Endodermal cell (in vitro differentiated cells): ENCODE measurements around the gene MSH6. TPM values are rescaled to one million over a fixed set of nuclear protein-coding genes. Genes with fewer than 3 reads are reported as not detected.

ENCODE experiments used
- DNase-seq: peaks from one replicate; pipeline ENCODE4 v3.0.0-alpha.2; 2017
- H3K27ac ChIP-seq: 2 replicates; pipeline ENCODE4 v1.5.1; 2013; ENCODE audit warnings: mild to moderate bottlenecking, low read depth, low read length, moderate library complexity
- H3K27me3 ChIP-seq: 2 replicates; pipeline ENCODE4 v1.6.1; 2013; ENCODE audit warnings: mild to moderate bottlenecking, low read length, moderate library complexity; ENCODE audit not compliant: insufficient read depth, control insufficient read depth, poor library complexity, severe bottlenecking
- H3K36me3 ChIP-seq: 2 replicates; pipeline ENCODE4 v1.7.0; 2013; ENCODE audit warnings: mild to moderate bottlenecking, low read length, moderate library complexity; ENCODE audit not compliant: control insufficient read depth, insufficient read depth
- H3K4me1 ChIP-seq: one replicate; pipeline ENCODE4 v1.7.0; 2013; ENCODE audit warnings: low read length; ENCODE audit not compliant: control insufficient read depth, insufficient read depth
- H3K4me3 ChIP-seq: 2 replicates; pipeline ENCODE4 v1.5.1; 2013; ENCODE audit warnings: mild to moderate bottlenecking, low read length, moderate library complexity
- H3K9ac ChIP-seq: 2 replicates; pipeline ENCODE4 v1.6.1; 2013; ENCODE audit warnings: mild to moderate bottlenecking, low read length, moderate library complexity; ENCODE audit not compliant: poor library complexity, severe bottlenecking; ENCODE audit errors: extremely low read depth
- H3K9me3 ChIP-seq: 2 replicates; pipeline ENCODE4 v1.6.1; 2013; ENCODE audit warnings: mild to moderate bottlenecking, low read length, moderate library complexity; ENCODE audit not compliant: control insufficient read depth
- H3K27ac Mint-ChIP-seq: 2 replicates; pipeline ENCODE4 v1.8.0; 2020; ENCODE audit warnings: mixed read lengths
- H3K27me3 Mint-ChIP-seq: 2 replicates; pipeline ENCODE4 v1.8.0; 2021; ENCODE audit warnings: mild to moderate bottlenecking, mixed read lengths; ENCODE audit not compliant: insufficient read depth
- H3K36me3 Mint-ChIP-seq: 2 replicates; pipeline ENCODE4 v1.8.0; 2020; ENCODE audit warnings: low read depth, mixed read lengths
- H3K4me1 Mint-ChIP-seq: 2 replicates; pipeline ENCODE4 v1.8.0; 2020; ENCODE audit warnings: mixed read lengths
- H3K4me3 Mint-ChIP-seq: 2 replicates; pipeline ENCODE4 v1.8.0; 2020; ENCODE audit warnings: mild to moderate bottlenecking, moderate library complexity, mixed read lengths
- H3K9me3 Mint-ChIP-seq: 2 replicates; pipeline ENCODE4 v1.8.0; 2020; ENCODE audit warnings: mild to moderate bottlenecking, mixed read lengths
- WGBS, 2 experiments: methylation state at CpG; one replicate each; pipeline versions ENCODE4 v1.1.5 to v1.1.7; 2013; ENCODE audit warnings: missing lambda C conversion rate in 2 of 2, mixed read lengths in 1 of 2; ENCODE audit not compliant: insufficient coverage in 1 of 2, insufficient read length in 1 of 2; 5-methylcytosine and 5-hydroxymethylcytosine counted together
- total RNA-seq, 2 donors: library from RNA; stranded (reverse); fragmentation: NEBNext Ultra II Directional in 1 of 2; extraction: Animal tissue kit (Norgen Biotek cat#: 25700) in 1 of 2; gene quantifications; 2 replicates in 1 of 2; 3 replicates in 1 of 2; pipeline ENCODE4 v1.2.1, GENCODE V29; 2021
- TF ChIP-seq, protein P1 (sequence below): fragments of 200-600 bp; sonication (generic); conservative IDR thresholded peaks from 2 replicates; pipeline ENCODE4 v1.5.0; 2021; ENCODE audit warnings: antibody characterized with exemption, mild to moderate bottlenecking

Gene MSH6
- total RNA-seq, 2 donors from 2014 or later = 363 to 368 TPM

DNA sequence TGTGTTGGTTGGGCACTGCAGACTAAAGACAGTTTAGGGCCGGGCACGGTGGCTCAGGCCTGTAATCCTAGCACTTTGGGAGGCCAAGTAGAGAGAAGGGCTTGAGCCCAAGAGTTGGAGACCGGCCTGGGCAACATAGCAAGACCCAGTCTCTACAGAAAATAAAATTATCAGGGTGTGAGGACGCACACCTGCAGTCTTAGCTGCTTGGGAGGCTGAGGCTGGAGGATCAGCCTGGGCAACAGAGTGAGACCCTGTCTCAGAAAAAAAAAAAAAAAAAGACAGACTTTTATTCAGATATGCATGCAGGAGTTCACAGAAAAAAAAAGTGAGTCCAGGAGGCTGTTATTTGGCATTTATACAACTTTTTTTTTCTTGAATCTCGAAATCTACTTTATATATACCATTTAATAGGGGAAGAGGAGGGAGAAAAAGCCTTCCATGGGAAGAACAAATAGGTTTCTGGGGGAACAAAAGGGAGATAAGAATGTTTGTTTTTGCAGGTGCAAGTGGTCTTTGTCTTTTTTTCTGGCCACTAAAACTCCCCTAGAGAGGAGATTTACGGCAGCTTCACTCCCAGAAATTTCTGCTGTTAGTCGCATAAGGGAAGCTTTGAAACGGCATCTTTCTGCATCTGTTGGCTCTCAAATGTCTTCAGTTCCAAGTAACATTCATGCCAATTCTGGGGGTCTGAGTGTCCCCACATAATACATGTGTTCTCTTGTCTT is 4.1 kb upstream of the MSH6 start:
- Histone ChIP-seq H3K36me3 (no peaks in the 10 kb centered on the region), H3K27ac (no peak overlapping the region), H3K9me3 (no peaks in the 10 kb centered on the region), H3K27me3 (no peaks in the 10 kb centered on the region), H3K9ac (no peak overlapping the region), H3K4me3 (no peak overlapping the region), H3K4me1 (peaks cover 5% of the 10 kb centered on the region)
- Mint-ChIP-seq H3K4me3 (no peak overlapping the region), H3K4me1 (peaks cover 25% of the 10 kb centered on the region), H3K36me3 (no peaks in the 10 kb centered on the region), H3K9me3 (no peaks in the 10 kb centered on the region), H3K27me3 (no peaks in the 10 kb centered on the region), H3K27ac (no peak overlapping the region)
- TF ChIP-seq, protein P1, sequence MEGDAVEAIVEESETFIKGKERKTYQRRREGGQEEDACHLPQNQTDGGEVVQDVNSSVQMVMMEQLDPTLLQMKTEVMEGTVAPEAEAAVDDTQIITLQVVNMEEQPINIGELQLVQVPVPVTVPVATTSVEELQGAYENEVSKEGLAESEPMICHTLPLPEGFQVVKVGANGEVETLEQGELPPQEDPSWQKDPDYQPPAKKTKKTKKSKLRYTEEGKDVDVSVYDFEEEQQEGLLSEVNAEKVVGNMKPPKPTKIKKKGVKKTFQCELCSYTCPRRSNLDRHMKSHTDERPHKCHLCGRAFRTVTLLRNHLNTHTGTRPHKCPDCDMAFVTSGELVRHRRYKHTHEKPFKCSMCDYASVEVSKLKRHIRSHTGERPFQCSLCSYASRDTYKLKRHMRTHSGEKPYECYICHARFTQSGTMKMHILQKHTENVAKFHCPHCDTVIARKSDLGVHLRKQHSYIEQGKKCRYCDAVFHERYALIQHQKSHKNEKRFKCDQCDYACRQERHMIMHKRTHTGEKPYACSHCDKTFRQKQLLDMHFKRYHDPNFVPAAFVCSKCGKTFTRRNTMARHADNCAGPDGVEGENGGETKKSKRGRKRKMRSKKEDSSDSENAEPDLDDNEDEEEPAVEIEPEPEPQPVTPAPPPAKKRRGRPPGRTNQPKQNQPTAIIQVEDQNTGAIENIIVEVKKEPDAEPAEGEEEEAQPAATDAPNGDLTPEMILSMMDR = no peak
- 74 to 86% methylated on average over 5 to 7 of the region's 8 CpGs for WGBS, 2 experiments
- no peak for DNase-seq

DNA sequence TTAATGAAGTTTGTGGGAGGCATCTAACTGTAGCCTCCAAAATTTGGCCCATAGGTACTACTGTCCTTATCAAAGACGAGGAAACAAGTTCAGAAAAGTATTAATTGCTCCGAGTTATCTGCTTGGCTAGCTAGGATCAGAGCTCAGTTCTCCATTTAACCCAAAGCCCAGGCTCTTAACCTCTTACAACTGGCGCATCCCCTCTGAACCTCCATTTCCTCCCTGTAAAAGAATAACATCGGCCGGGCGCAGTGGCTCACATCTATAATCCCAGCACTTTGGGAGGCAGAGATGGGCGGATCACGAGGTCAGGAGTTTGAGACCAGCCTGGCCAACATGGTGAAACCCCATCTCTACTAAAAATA is 3.5 kb upstream of the MSH6 start:
- Histone ChIP-seq H3K27ac (no peak overlapping the region), H3K27me3 (no peaks in the 10 kb centered on the region), H3K9ac (no peak overlapping the region), H3K36me3 (no peaks in the 10 kb centered on the region), H3K4me3 (no peak overlapping the region), H3K4me1 (peaks cover 5% of the 10 kb centered on the region), H3K9me3 (no peaks in the 10 kb centered on the region)
- H3K4me1 Mint-ChIP-seq = peaks cover 25% of the 10 kb centered on the region
- TF ChIP-seq, protein P1 = no peak
- H3K36me3 Mint-ChIP-seq = peaks cover 4% of the 10 kb centered on the region
- H3K27me3 Mint-ChIP-seq = no peaks in the 10 kb centered on the region
- no peak overlapping the region for H3K27ac Mint-ChIP-seq
- DNase-seq = no peak
- no peak overlapping the region for H3K4me3 Mint-ChIP-seq
- no peaks in the 10 kb centered on the region for H3K9me3 Mint-ChIP-seq
- 93 to 95% methylated on average over 4 to 8 of the region's 8 CpGs for WGBS, 2 experiments

DNA sequence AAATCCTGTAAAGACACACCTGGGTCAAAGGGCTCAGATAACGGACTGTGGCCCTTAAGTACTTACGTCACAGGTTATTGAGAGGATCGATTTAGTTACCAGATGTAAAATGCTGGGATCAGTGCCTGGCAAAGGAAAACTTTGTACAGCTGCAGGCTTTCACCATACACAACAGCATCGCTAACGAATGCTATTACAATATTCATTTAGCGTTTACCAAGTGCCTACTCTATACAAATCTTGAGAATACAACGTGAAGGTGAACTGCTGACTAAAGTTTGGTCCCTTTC is 619 bp upstream of the MSH6 start:
- WGBS, 2 experiments = 28 to 40% methylated on average over 7 of the region's 7 CpGs
- H3K27ac Mint-ChIP-seq = peak overlapping the region; percentile 35
- Histone ChIP-seq H3K4me1 (peaks cover 5% of the 10 kb centered on the region), H3K9me3 (no peaks in the 10 kb centered on the region), H3K36me3 (peaks cover 26% of the 10 kb centered on the region), H3K9ac (peak overlapping the region; percentile 91), H3K27me3 (no peaks in the 10 kb centered on the region), H3K4me3 (peak overlapping the region; percentile 87), H3K27ac (peak overlapping the region; percentile 47)
- peak overlapping the region; percentile 88 for H3K4me3 Mint-ChIP-seq
- peaks cover 33% of the 10 kb centered on the region for H3K36me3 Mint-ChIP-seq
- no peaks in the 10 kb centered on the region for H3K9me3 Mint-ChIP-seq
- TF ChIP-seq, protein P1 = no peak
- no peaks in the 10 kb centered on the region for H3K27me3 Mint-ChIP-seq
- peaks cover 21% of the 10 kb centered on the region for H3K4me1 Mint-ChIP-seq
- DNase-seq = no peak
